GM21515 (cell line): Measurements from ENCODE around the gene SLC2A6.

ENCODE experiments used
- ATAC-seq: cut with Tn5 transposase; IDR thresholded peaks from one replicate; pipeline ENCODE4 v1.9.1; 2021; ENCODE audit not compliant: unreplicated experiment

Gene SLC2A6

GRCh38 chr9:133516256-133516960 is 37.5 kb upstream of the SLC2A6 start:
- ATAC-seq: no peak

- ATAC-seq: no peak
Observed at GRCh38 chr9:133515615-133516255, 36.8 kb upstream of the SLC2A6 start.

- ATAC-seq: no peak
Observed at GRCh38 chr9:133515240-133515610, 36.3 kb upstream of the SLC2A6 start.

GRCh38 chr9:133514460-133515239 is 35.8 kb upstream of the SLC2A6 start:
- no peak for ATAC-seq

- no peak for ATAC-seq
Observed at GRCh38 chr9:133513214-133514100, 34.6 kb upstream of the SLC2A6 start.

- ATAC-seq: no peak
Observed at GRCh38 chr9:133512253-133513213, 33.6 kb upstream of the SLC2A6 start.

GRCh38 chr9:133511607-133512006 is 32.7 kb upstream of the SLC2A6 start:
- ATAC-seq: no peak

- ATAC-seq: no peak
Observed at GRCh38 chr9:133510926-133511505, 32.1 kb upstream of the SLC2A6 start.

- ATAC-seq: no peak
Observed at GRCh38 chr9:133509179-133510083, 30.5 kb upstream of the SLC2A6 start.

GRCh38 chr9:133508046-133508445 is 29.1 kb upstream of the SLC2A6 start:
- no peak for ATAC-seq

GRCh38 chr9:133507246-133507965 is 28.5 kb upstream of the SLC2A6 start:
- ATAC-seq: no peak

GRCh38 chr9:133506653-133507038 is 27.7 kb upstream of the SLC2A6 start:
- ATAC-seq: no peak

- no peak for ATAC-seq
Observed at GRCh38 chr9:133505901-133506652, 27.2 kb upstream of the SLC2A6 start.

GRCh38 chr9:133505186-133505830 is 26.4 kb upstream of the SLC2A6 start:
- no peak for ATAC-seq

- no peak for ATAC-seq
Observed at GRCh38 chr9:133502112-133502511, 23.2 kb upstream of the SLC2A6 start.

- no peak for ATAC-seq
Observed at GRCh38 chr9:133499892-133500270, 21.0 kb upstream of the SLC2A6 start.
